PC-9 (cell line): ENCODE measurements around the gene ARHGEF28.

Experiments used
- CTCF ChIP-seq: fragments of 200-600 bp; sonication (generic); conservative IDR thresholded peaks from 2 replicates; pipeline ENCODE4 v1.6.1; 2017; ENCODE audit warnings: mixed run types, antibody characterized with exemption, mild to moderate bottlenecking, moderate library complexity
- EZH2 ChIP-seq: fragments of 200-600 bp; sonication (generic); IDR thresholded peaks from 2 replicates; pipeline ENCODE4 v1.8.0; 2017; ENCODE audit warnings: antibody characterized with exemption, low read depth

- no peak for TF ChIP-seq CTCF
- TF ChIP-seq EZH2, result no peak
Observed at GRCh38 chr5:73921741-73922140, 295.7 kb downstream of the ARHGEF28 start.
